Suprapubic skin (tissue), 4 donors: ENCODE data around the gene DKK3.

Experiments used
- POLR2A ChIP-seq, 2 donors: fragments of 450-650 bp; IDR thresholded peaks; one replicate each; pipeline ENCODE4 v1.6.1; 2017; ENCODE audit warnings: antibody characterized with exemption in 2 of 2, mild to moderate bottlenecking in 2 of 2, moderate library complexity in 2 of 2
- POLR2AphosphoS5 ChIP-seq, 3 donors: sonication (generic); formaldehyde crosslinking; IDR thresholded peaks; one replicate each; pipeline ENCODE4 v1.6.1; 2017; ENCODE audit warnings: antibody characterized with exemption in 3 of 3
- TF ChIP-seq, protein P1 (sequence below), 2 donors: fragments of 200-600 bp in 1 of 2; fragments of 450-650 bp in 1 of 2; sonication (generic) in 1 of 2; IDR thresholded peaks; one replicate each; pipeline ENCODE4 v1.5.1; 2016 to 2019; ENCODE audit warnings: antibody characterized with exemption in 2 of 2, mild to moderate bottlenecking in 1 of 2, moderate library complexity in 1 of 2

DNA sequence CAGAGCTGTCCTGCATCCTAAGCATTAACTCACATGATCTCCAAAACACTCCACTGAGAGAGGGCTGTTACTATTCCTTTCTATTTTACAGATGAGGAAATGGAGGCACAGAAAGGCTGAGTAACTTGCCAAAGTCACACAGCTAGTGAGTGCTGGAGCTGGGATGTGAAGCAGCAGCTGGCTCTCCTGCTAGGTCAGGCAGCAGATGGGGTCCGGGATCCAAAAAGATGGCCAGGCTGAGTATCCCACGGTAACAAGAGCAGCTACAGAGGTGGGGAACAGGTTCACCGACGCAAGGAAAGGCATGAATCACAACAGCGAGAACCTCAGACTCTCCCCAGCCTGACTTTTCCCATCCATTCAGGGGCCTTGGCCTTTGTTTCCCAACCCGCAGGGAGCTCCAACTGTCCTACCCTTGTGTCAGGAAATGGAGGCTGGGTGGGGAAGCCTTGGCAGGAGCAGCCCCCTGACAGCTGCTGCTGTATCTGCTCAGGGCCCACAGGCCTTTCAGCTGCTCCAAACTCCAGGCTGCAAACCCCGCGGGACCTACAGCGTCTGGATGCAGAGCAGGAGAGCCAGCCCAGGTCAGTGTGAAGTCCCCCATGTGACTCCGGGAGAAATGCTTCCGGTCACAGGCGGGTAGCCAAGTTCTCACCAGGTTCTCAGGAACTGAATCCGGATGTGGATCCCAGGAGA, 29.5 kb downstream of the DKK3 start:
- TF ChIP-seq, protein P1, sequence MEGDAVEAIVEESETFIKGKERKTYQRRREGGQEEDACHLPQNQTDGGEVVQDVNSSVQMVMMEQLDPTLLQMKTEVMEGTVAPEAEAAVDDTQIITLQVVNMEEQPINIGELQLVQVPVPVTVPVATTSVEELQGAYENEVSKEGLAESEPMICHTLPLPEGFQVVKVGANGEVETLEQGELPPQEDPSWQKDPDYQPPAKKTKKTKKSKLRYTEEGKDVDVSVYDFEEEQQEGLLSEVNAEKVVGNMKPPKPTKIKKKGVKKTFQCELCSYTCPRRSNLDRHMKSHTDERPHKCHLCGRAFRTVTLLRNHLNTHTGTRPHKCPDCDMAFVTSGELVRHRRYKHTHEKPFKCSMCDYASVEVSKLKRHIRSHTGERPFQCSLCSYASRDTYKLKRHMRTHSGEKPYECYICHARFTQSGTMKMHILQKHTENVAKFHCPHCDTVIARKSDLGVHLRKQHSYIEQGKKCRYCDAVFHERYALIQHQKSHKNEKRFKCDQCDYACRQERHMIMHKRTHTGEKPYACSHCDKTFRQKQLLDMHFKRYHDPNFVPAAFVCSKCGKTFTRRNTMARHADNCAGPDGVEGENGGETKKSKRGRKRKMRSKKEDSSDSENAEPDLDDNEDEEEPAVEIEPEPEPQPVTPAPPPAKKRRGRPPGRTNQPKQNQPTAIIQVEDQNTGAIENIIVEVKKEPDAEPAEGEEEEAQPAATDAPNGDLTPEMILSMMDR (IDR thresholded peaks at IDR 0.05) = no peak
- TF ChIP-seq POLR2AphosphoS5 (IDR thresholded peaks at IDR 0.05) (no peak), POLR2A (IDR thresholded peaks at IDR 0.05) (no peak)
